SU-DHL-6 (cell line): ENCODE results near the gene JAK1.

Experiments used
- EZH2phosphoT487 ChIP-seq: fragments of 200-600 bp; sonication (generic), shearing (Covaris generic); conservative IDR thresholded peaks from 2 replicates; pipeline ENCODE4 v1.6.1; 2018; ENCODE audit warnings: mild to moderate bottlenecking, antibody characterized with exemption, low read length, moderate library complexity, mixed read lengths
- TF ChIP-seq, protein P1 (sequence below): fragments of 200-600 bp; sonication (generic); IDR thresholded peaks from one replicate; pipeline ENCODE4 v1.5.1; 2017; ENCODE audit warnings: antibody characterized with exemption, mild to moderate bottlenecking, low read length, moderate library complexity; ENCODE audit not compliant: insufficient read depth, poor library complexity, severe bottlenecking

DNA sequence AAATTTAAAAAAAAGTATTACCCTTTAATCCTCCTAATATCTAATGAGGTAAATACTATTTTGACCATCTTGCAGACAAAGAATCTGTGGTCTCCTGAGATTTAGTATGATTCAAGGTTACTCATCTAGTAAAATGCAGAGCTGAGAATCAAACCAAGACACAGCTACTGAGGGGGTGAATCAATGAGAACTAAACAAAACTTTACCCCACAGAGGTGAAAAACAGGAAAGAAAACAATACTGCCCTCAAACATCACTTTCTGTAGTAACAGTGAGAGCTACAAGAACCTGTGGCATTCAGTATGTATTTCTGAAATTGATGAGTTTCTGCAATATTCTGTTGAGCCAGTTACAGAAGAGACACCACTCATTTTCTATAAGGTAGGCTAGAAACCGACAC lies 85.1 kb downstream of the JAK1 start:
- TF ChIP-seq, protein P1, sequence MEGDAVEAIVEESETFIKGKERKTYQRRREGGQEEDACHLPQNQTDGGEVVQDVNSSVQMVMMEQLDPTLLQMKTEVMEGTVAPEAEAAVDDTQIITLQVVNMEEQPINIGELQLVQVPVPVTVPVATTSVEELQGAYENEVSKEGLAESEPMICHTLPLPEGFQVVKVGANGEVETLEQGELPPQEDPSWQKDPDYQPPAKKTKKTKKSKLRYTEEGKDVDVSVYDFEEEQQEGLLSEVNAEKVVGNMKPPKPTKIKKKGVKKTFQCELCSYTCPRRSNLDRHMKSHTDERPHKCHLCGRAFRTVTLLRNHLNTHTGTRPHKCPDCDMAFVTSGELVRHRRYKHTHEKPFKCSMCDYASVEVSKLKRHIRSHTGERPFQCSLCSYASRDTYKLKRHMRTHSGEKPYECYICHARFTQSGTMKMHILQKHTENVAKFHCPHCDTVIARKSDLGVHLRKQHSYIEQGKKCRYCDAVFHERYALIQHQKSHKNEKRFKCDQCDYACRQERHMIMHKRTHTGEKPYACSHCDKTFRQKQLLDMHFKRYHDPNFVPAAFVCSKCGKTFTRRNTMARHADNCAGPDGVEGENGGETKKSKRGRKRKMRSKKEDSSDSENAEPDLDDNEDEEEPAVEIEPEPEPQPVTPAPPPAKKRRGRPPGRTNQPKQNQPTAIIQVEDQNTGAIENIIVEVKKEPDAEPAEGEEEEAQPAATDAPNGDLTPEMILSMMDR = no peak
- TF ChIP-seq EZH2phosphoT487 = no peak
